ENCODE measurements around the gene CLSTN2.

DNA sequence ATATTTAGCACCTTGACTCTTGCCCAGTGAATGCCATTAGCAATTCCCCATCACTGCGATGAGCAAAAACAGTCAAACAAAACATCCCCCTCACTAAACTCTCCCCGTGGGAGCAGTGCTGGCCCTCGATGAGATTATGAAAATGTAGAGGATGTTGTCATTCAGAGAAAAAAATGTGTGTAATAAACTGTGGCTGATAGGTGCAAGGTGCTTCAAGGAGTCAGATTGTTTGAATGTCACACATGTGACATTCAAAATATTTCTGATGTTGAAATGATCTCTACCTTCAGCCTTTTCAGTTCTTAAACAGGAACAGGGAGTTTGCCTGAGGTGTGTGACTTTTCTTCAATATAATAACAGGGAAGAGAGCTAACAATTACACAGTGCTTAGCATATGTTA, 461.1 kb downstream of the CLSTN2 start:
- TF ChIP-seq, protein P1, sequence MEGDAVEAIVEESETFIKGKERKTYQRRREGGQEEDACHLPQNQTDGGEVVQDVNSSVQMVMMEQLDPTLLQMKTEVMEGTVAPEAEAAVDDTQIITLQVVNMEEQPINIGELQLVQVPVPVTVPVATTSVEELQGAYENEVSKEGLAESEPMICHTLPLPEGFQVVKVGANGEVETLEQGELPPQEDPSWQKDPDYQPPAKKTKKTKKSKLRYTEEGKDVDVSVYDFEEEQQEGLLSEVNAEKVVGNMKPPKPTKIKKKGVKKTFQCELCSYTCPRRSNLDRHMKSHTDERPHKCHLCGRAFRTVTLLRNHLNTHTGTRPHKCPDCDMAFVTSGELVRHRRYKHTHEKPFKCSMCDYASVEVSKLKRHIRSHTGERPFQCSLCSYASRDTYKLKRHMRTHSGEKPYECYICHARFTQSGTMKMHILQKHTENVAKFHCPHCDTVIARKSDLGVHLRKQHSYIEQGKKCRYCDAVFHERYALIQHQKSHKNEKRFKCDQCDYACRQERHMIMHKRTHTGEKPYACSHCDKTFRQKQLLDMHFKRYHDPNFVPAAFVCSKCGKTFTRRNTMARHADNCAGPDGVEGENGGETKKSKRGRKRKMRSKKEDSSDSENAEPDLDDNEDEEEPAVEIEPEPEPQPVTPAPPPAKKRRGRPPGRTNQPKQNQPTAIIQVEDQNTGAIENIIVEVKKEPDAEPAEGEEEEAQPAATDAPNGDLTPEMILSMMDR (conservative IDR thresholded peaks at IDR 0.05; ENCODE audit: low read depth, low read length), result no peak
- TF ChIP-seq, protein P2, sequence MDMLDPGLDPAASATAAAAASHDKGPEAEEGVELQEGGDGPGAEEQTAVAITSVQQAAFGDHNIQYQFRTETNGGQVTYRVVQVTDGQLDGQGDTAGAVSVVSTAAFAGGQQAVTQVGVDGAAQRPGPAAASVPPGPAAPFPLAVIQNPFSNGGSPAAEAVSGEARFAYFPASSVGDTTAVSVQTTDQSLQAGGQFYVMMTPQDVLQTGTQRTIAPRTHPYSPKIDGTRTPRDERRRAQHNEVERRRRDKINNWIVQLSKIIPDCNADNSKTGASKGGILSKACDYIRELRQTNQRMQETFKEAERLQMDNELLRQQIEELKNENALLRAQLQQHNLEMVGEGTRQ (IDR thresholded peaks at IDR 0.05; ENCODE audit: low read depth, low read length), result no peak
- no peak for TF ChIP-seq MAZ (IDR thresholded peaks at IDR 0.05; ENCODE audit: borderline replicate concordance, low read depth, low read length)
- no peak for TF ChIP-seq POLR2A (IDR thresholded peaks at IDR 0.05; ENCODE audit: low read depth, low read length)
- TF ChIP-seq, protein P3, sequence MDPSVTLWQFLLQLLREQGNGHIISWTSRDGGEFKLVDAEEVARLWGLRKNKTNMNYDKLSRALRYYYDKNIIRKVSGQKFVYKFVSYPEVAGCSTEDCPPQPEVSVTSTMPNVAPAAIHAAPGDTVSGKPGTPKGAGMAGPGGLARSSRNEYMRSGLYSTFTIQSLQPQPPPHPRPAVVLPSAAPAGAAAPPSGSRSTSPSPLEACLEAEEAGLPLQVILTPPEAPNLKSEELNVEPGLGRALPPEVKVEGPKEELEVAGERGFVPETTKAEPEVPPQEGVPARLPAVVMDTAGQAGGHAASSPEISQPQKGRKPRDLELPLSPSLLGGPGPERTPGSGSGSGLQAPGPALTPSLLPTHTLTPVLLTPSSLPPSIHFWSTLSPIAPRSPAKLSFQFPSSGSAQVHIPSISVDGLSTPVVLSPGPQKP (IDR thresholded peaks at IDR 0.05; ENCODE audit: borderline replicate concordance, low read depth, low read length), result no peak
- no peak for TF ChIP-seq CEBPB (IDR thresholded peaks at IDR 0.05; ENCODE audit: low read depth, low read length)
- no peak for TF ChIP-seq RAD21 (IDR thresholded peaks at IDR 0.05; ENCODE audit: low read length)
- TF ChIP-seq CHD1 (IDR thresholded peaks at IDR 0.05; ENCODE audit: low read depth, low read length), result no peak

All from IMR-90 (cell line).